K562 (cell line): Measurements from ENCODE around the gene LILRA5. TPM values are rescaled to one million over a fixed set of nuclear protein-coding genes. Genes with fewer than 3 reads are reported as not detected.

Experiments used
- CTBP1 ChIP-seq: fragments of 450-650 bp; IDR thresholded peaks from 2 replicates; pipeline ENCODE4 v1.6.1; 2016; ENCODE audit warnings: borderline replicate concordance
- NR0B1 ChIP-seq: fragments of 450-650 bp; IDR thresholded peaks from one replicate; pipeline ENCODE4 v1.6.1; 2018; ENCODE audit warnings: mild to moderate bottlenecking, moderate library complexity; ENCODE audit not compliant: partially characterized antibody
- ZKSCAN3 ChIP-seq: fragments of 250-450 bp; sonication (Bioruptor Pico); IDR thresholded peaks from 2 replicates; pipeline ENCODE4 v1.4.0; 2020
- ZNF277 ChIP-seq: fragments of 250-450 bp; sonication (Bioruptor Pico); IDR thresholded peaks from 2 replicates; pipeline ENCODE4 v1.8.0; 2022; ENCODE audit warnings: inconsistent platforms, mild to moderate bottlenecking, moderate library complexity, borderline replicate concordance
- ZNF583 ChIP-seq: fragments of 250-450 bp; sonication (Bioruptor Pico); IDR thresholded peaks from 2 replicates; pipeline ENCODE4 v1.4.0; 2020
- polyA plus RNA-seq, 8 experiments: library from polyadenylated mRNA; depleted of rRNA in 4 of 8; stranded (reverse) in 5 of 8; unstranded in 3 of 8; fragments of >200 nt; fragmentation: Nextera tagmentation in 2 of 8; fragmentation: Illumina TruSeq in 1 of 8; extraction: Ambion mirVana in 2 of 8; extraction: Trizol in 1 of 8; gene quantifications; 2 replicates each; pipeline versions ENCODE4 v1.2.1 to v1.2.3, GENCODE V29; 2011 to 2014; ENCODE audit warnings: inconsistent platforms in 1 of 8, missing spikeins in 1 of 8
- total RNA-seq, 7 experiments: library from RNA; depleted of rRNA in 6 of 7; stranded (reverse); fragments of >200 nt in 6 of 7; fragmentation: Illumina TruSeq in 2 of 7; extraction: Trizol in 2 of 7; gene quantifications; 2 replicates each; pipeline versions ENCODE4 v1.2.1 to v1.2.3, GENCODE V29; 2011 to 2021; ENCODE audit warnings: low replicate concordance in 1 of 7
- TF ChIP-seq, protein P1 (sequence below): fragments of 250-450 bp; sonication (Bioruptor Pico); IDR thresholded peaks from 2 replicates; pipeline ENCODE4 v1.5.0; 2021; ENCODE audit warnings: mild to moderate bottlenecking, borderline replicate concordance

LILRA5 gene
- total and polyA plus RNA-seq, 9 of the 15 experiments (the other 6 are each of a cell fraction or from before 2014, with no cell fraction given): not detected

GRCh38 chr19:54336893-54337857 is 24.2 kb upstream of the LILRA5 start (continued):
- TF ChIP-seq, protein P1, sequence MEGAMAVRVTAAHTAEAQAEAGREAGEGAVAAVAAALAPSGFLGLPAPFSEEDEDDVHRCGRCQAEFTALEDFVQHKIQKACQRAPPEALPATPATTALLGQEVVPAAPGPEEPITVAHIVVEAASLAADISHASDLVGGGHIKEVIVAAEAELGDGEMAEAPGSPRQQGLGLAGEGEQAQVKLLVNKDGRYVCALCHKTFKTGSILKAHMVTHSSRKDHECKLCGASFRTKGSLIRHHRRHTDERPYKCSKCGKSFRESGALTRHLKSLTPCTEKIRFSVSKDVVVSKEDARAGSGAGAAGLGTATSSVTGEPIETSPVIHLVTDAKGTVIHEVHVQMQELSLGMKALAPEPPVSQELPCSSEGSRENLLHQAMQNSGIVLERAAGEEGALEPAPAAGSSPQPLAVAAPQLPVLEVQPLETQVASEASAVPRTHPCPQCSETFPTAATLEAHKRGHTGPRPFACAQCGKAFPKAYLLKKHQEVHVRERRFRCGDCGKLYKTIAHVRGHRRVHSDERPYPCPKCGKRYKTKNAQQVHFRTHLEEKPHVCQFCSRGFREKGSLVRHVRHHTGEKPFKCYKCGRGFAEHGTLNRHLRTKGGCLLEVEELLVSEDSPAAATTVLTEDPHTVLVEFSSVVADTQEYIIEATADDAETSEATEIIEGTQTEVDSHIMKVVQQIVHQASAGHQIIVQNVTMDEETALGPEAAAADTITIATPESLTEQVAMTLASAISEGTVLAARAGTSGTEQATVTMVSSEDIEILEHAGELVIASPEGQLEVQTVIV (CRISPR knock-in tag): no peak
- TF ChIP-seq CTBP1 (no peak), NR0B1 (no peak), ZNF277 (CRISPR knock-in tag) (no peak), ZKSCAN3 (CRISPR knock-in tag) (no peak), ZNF583 (CRISPR knock-in tag) (no peak)
